GM12878 (cell line): ENCODE measurements around the gene KICS2. TPM values are rescaled to one million over a fixed set of nuclear protein-coding genes. Genes with fewer than 3 reads are reported as not detected.

Experiments
- ATAC-seq: fragments of 200-7000 bp; cut with Tn5 transposase; 3 replicates; pipeline ENCODE4 v1.9.1; 2020; ENCODE audit warnings: mild to moderate bottlenecking, moderate library complexity
- BruUV-seq: library from RNA; stranded (reverse); fragments of 400-500 nt; replicated peaks from 2 replicates; lab custom pipeline; 2021; lab: Mats Ljungman, UMichigan
- CTCF ChIA-PET: fragments of 300-600 bp; sonication (Branson Sonifier 250); formaldehyde crosslinking; extraction: SDS; loops from one replicate; lab custom pipeline; 2021; ENCODE audit warnings: inconsistent platforms; lab: Yijun Ruan, JAX
- POLR2A ChIA-PET: fragments of 350-600 bp; formaldehyde crosslinking; extraction: SDS; loops from one replicate; lab custom pipeline; 2021; ENCODE audit warnings: inconsistent platforms; lab: Charles Lee
- RAD21 ChIA-PET: fragments of 300-600 bp; sonication (Branson Sonifier 250); formaldehyde crosslinking; loops from one replicate; lab custom pipeline; 2023; ENCODE audit warnings: antibody characterized with exemption; ENCODE audit not compliant: unreplicated experiment; lab: Charles Lee
- SMC1A ChIA-PET: fragments of 300-600 bp; sonication (Branson Sonifier 250); formaldehyde crosslinking; loops from one replicate; lab custom pipeline; 2023; ENCODE audit not compliant: unreplicated experiment, uncharacterized antibody; lab: Charles Lee
- DNase-seq: peaks from one replicate; pipeline ENCODE4 v3.0.0-alpha.2; 2011; ENCODE audit warnings: low read depth, low spot score
- FAIRE-seq: peaks from 3 replicates; lab custom pipeline; 2011; peaks lifted over from hg19 to GRCh38; lab: Jason Lieb, UNC
- H2AFZ ChIP-seq: 2 replicates; pipeline ENCODE4 v1.6.0; 2011; ENCODE audit warnings: low read depth, low read length, control low read depth; ENCODE audit not compliant: control insufficient read depth
- H3K27ac ChIP-seq: 2 replicates; pipeline ENCODE4 v1.5.1; 2011; ENCODE audit warnings: control low read depth; ENCODE audit not compliant: control insufficient read depth, insufficient read depth
- H3K27me3 ChIP-seq, 2 experiments: replicated peaks in 1 of 2; 2 replicates each; pipeline versions ENCODE4 v1.6.0 to v1.6.1; 2011; ENCODE audit warnings: low read length in 1 of 2; ENCODE audit not compliant: control insufficient read depth in 2 of 2, insufficient read depth in 2 of 2
- H3K36me3 ChIP-seq, 2 experiments: 2 replicates each; pipeline ENCODE4 v1.5.1; 2011; ENCODE audit warnings: low read length in 1 of 2; ENCODE audit not compliant: control insufficient read depth in 2 of 2, insufficient read depth in 2 of 2
- H3K4me1 ChIP-seq: 2 replicates; pipeline ENCODE4 v1.6.1; 2011; ENCODE audit warnings: mild to moderate bottlenecking, low read length, moderate library complexity, mixed read lengths; ENCODE audit not compliant: control insufficient read depth, insufficient read depth
- H3K4me2 ChIP-seq: 2 replicates; pipeline ENCODE4 v1.6.0; 2011; ENCODE audit warnings: control low read depth; ENCODE audit not compliant: control insufficient read depth, insufficient read depth
- H3K4me3 ChIP-seq: fragments of 200-600 bp; sonication (generic); 2 replicates; pipeline ENCODE4 v1.5.1; 2016
- H3K79me2 ChIP-seq: 2 replicates; pipeline ENCODE4 v1.6.0; 2011; ENCODE audit warnings: low read length; ENCODE audit not compliant: control insufficient read depth, insufficient read depth
- H3K9ac ChIP-seq: 2 replicates; pipeline ENCODE4 v1.8.0; 2011; ENCODE audit warnings: low read length, control low read depth, mixed read lengths; ENCODE audit not compliant: control insufficient read depth, insufficient read depth
- H3K9me3 ChIP-seq: replicated peaks from 3 replicates; pipeline ENCODE4 v1.5.1; 2011; ENCODE audit warnings: mild to moderate bottlenecking, low read length; ENCODE audit not compliant: control insufficient read depth, insufficient read depth
- H4K20me1 ChIP-seq: 2 replicates; pipeline ENCODE4 v1.6.0; 2011; ENCODE audit not compliant: control insufficient read depth, insufficient read depth
- ASH2L ChIP-seq: fragments of 300-600, 200-600 bp; sonication (generic); IDR thresholded peaks from 2 replicates; pipeline ENCODE4 v1.6.1; 2017; ENCODE audit warnings: low read depth, mild to moderate bottlenecking, borderline replicate concordance
- BMI1 ChIP-seq: fragments of 450-650 bp; IDR thresholded peaks from 2 replicates; pipeline ENCODE4 v1.6.1; 2016; ENCODE audit warnings: mild to moderate bottlenecking, moderate library complexity, borderline replicate concordance
- CHD4 ChIP-seq: fragments of 200-600 bp; sonication (generic); IDR thresholded peaks from 2 replicates; pipeline ENCODE4 v1.6.1; 2016; ENCODE audit warnings: mild to moderate bottlenecking
- NR2F1 ChIP-seq: fragments of 450-650 bp; conservative IDR thresholded peaks from 2 replicates; pipeline ENCODE4 v1.6.1; 2017; ENCODE audit warnings: mild to moderate bottlenecking
- RB1 ChIP-seq: fragments of 450-650 bp; formaldehyde crosslinking; IDR thresholded peaks from 2 replicates; pipeline ENCODE4 v1.6.1; 2017; ENCODE audit warnings: mild to moderate bottlenecking, borderline replicate concordance
- RCOR1 ChIP-seq: conservative IDR thresholded peaks from 2 replicates; pipeline ENCODE4 v1.6.1; 2012; ENCODE audit warnings: low read depth, low read length, improper control_type of control experiment
- WGBS: methylation state at CpG from one replicate; pipeline ENCODE4 v1.1.6; 2016; ENCODE audit warnings: low lambda C conversion rate; ENCODE audit not compliant: insufficient replicate concordance, insufficient coverage; ENCODE audit errors: missing lambda C conversion rate; 5-methylcytosine and 5-hydroxymethylcytosine counted together
- in situ Hi-C: fragments of 300-500 bp; cut with MboI; formaldehyde crosslinking; loops from 9 replicates; pipeline ENCODE4 v1.14.3; 2018; ENCODE audit warnings: mixed read lengths
- intact Hi-C: fragments of 100-400 bp; cut with micrococcal nuclease; formaldehyde crosslinking; loops from one replicate; pipeline ENCODE4 v1.14.2; 2022; ENCODE audit not compliant: unreplicated experiment
- polyA plus RNA-seq, 11 experiments: library from polyadenylated mRNA; depleted of rRNA in 4 of 11; unstranded in 6 of 11; stranded (reverse) in 5 of 11; fragments of >200 nt; fragmentation: Nextera tagmentation in 4 of 11; fragmentation: Illumina TruSeq in 1 of 11; extraction: Ambion mirVana in 4 of 11; extraction: Trizol in 1 of 11; gene quantifications; 1 replicate in 1 of 11; 2 replicates in 10 of 11; pipeline versions ENCODE4 v1.2.1 to v1.2.3, GENCODE V29; 2011 to 2016; ENCODE audit warnings: inconsistent platforms in 2 of 11, missing spikeins in 2 of 11, low read depth in 1 of 11
- total RNA-seq, 4 experiments: library from RNA; depleted of rRNA in 3 of 4; stranded (reverse); fragments of >200 nt in 3 of 4; fragmentation: Illumina TruSeq in 1 of 4; extraction: Trizol in 1 of 4; gene quantifications; 2 replicates each; pipeline versions ENCODE4 v1.2.1 to v1.2.3, GENCODE V29; 2013 to 2021
- TF ChIP-seq, protein P1 (sequence below): IDR thresholded peaks from 2 replicates; pipeline ENCODE4 v1.6.1; 2011; ENCODE audit warnings: borderline replicate concordance, low read depth, mild to moderate bottlenecking, moderate library complexity, mixed read lengths, low read length; ENCODE audit not compliant: insufficient read depth; ENCODE audit errors: extremely low read length
- TF ChIP-seq, protein P2 (sequence below): fragments of 450-650 bp; formaldehyde crosslinking; IDR thresholded peaks from 2 replicates; pipeline ENCODE4 v1.4.0; 2022; ENCODE audit warnings: mild to moderate bottlenecking, moderate library complexity

The KICS2 gene
- total and polyA plus RNA-seq, 10 of the 15 experiments (the other 5 are each of a cell fraction or from before 2014, with no cell fraction given), result 3.9 to 13.1 (median 9.5) TPM

DNA sequence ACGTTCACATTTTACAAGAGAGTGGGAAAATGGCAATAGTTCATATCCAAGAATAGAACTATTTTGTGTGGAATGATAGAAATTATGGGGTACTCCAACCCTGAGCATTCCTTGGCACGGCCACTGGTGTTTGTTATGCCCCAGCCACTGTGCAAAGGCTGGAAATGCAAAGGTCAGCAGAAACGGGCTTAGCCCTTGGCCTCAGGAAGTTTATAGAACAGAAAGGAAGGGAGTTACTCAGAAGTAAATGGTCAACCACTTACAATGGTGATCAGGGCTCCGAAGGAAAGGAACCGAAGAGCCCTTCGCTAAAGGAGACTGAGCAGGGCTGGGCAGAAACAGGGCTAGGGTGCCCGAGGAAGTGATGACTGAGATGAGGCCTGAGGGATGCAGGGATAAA, 45.1 kb downstream of the KICS2 start (continued):
- TF ChIP-seq RB1, result no peak
- TF ChIP-seq, protein P1, sequence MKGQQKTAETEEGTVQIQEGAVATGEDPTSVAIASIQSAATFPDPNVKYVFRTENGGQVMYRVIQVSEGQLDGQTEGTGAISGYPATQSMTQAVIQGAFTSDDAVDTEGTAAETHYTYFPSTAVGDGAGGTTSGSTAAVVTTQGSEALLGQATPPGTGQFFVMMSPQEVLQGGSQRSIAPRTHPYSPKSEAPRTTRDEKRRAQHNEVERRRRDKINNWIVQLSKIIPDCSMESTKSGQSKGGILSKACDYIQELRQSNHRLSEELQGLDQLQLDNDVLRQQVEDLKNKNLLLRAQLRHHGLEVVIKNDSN, result no peak

DNA sequence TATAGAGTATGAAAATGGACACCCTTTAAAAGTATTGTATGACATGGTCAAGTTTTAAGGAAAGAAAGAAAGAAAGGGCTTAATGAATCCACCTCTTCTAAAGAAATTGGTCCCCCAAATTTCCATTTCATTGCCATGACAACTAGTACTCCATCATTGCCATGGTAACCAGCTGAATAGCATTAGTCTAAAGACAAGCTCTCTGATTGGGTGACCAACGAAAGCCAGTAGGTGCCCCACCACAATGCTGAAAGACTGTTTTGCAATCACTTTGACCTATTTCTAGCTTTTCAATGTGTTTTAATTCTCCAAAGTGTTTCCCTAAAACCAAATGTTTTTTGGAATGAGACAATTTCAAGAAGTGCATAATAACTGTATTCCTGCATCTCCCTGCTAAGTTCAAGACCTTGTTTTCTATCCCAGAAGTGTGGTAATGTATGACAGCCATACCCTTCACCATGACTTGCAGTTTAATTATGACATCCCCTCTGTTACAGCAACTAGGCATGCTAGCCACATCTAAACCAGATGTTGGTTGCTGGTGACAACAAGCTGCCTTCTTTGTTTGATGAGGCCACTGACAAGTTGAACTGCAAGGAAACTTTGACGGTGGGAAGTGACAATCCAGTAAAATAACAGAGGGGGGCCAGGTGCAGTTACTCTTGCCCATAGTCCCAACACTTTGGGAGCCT, 46.7 kb downstream of the KICS2 start:
- Histone ChIP-seq H3K27me3 (no peaks in the 10 kb centered on the region), H4K20me1 (no peaks in the 10 kb centered on the region), H3K4me2 (no peak overlapping the region), H2AFZ (no peak overlapping the region), H3K4me3 (no peak overlapping the region), H3K79me2 (no peaks in the 10 kb centered on the region), H3K36me3 (no peaks in the 10 kb centered on the region), H3K9ac (no peak overlapping the region), H3K4me1 (no peaks in the 10 kb centered on the region), H3K27ac (no peak overlapping the region), H3K9me3 (no peaks in the 10 kb centered on the region)
- DNase-seq, result no peak
- ChIA-PET RAD21 (no interaction called here), SMC1A (no interaction called here), CTCF (no interaction called here), POLR2A (no interaction called here)
- no peak for ATAC-seq
- TF ChIP-seq RCOR1 (no peak), NR2F1 (no peak), ASH2L (no peak), BMI1 (peak; percentile 31; the same call in 1 of the 2 replicates), CHD4 (no peak)
- TF ChIP-seq, protein P2, sequence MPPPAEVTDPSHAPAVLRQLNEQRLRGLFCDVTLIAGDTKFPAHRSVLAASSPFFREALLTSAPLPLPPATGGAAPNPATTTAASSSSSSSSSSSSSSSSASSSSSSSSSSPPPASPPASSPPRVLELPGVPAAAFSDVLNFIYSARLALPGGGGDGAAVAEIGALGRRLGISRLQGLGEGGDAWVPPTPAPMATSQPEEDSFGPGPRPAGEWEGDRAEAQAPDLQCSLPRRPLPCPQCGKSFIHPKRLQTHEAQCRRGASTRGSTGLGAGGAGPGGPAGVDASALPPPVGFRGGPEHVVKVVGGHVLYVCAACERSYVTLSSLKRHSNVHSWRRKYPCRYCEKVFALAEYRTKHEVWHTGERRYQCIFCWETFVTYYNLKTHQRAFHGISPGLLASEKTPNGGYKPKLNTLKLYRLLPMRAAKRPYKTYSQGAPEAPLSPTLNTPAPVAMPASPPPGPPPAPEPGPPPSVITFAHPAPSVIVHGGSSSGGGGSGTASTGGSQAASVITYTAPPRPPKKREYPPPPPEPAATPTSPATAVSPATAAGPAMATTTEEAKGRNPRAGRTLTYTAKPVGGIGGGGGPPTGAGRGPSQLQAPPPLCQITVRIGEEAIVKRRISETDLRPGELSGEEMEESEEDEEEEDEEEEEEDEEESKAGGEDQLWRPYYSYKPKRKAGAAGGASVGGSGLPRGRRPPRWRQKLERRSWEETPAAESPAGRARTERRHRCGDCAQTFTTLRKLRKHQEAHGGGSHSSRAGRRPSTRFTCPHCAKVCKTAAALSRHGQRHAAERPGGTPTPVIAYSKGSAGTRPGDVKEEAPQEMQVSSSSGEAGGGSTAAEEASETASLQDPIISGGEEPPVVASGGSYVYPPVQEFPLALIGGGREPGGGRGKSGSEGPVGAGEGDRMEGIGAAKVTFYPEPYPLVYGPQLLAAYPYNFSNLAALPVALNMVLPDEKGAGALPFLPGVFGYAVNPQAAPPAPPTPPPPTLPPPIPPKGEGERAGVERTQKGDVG (CRISPR knock-in tag), result no peak
- BruUV-seq, result no TSS peak
- FAIRE-seq, result no peak
- WGBS, result 63% methylated on average over 2 of the region's 2 CpGs
- intact Hi-C loops, result no loop called here
- in situ Hi-C loops, result no loop called here
